Tibial artery (tissue), 4 donors: ENCODE data around the gene ABLIM2.

Experiments used
- DNase-seq, 2 donors: peaks; one replicate each; pipeline ENCODE4 v3.0.0-alpha.2; 2019
- H3K27ac ChIP-seq, 2 donors: fragments of 200-600 bp; sonication (generic) in 1 of 2; 1 replicate in 1 of 2; 2 replicates in 1 of 2; pipeline ENCODE4 v1.5.1; 2018 to 2019; ENCODE audit warnings: mild to moderate bottlenecking in 1 of 2
- H3K27me3 ChIP-seq, 2 donors: fragments of 200-600 bp; sonication (generic) in 1 of 2; one replicate each; pipeline versions ENCODE4 v1.5.1 to v1.6.0; 2016 to 2019
- H3K36me3 ChIP-seq, 3 donors: fragments of 200-600 bp; sonication (generic) in 2 of 3; one replicate each; pipeline ENCODE4 v1.5.1; 2016 to 2019; ENCODE audit warnings: mild to moderate bottlenecking in 2 of 3
- H3K4me1 ChIP-seq, 4 donors: fragments of 200-600 bp; sonication (generic) in 2 of 4; 1 replicate in 3 of 4; 2 replicates in 1 of 4; pipeline ENCODE4 v1.5.1; 2016 to 2019
- H3K4me3 ChIP-seq, 2 donors: fragments of 200-600 bp; sonication (generic) in 1 of 2; 1 replicate in 1 of 2; 2 replicates in 1 of 2; pipeline ENCODE4 v1.5.1; 2018 to 2019; ENCODE audit warnings: mild to moderate bottlenecking in 2 of 2
- H3K9me3 ChIP-seq, 3 donors: fragments of 200-600 bp; sonication (generic) in 1 of 3; one replicate each; pipeline ENCODE4 v1.5.1; 2016 to 2019
- intact Hi-C: fragments of 100-400 bp; cut with DNase I; formaldehyde crosslinking; loops from one replicate; pipeline ENCODE4 v1.15.0; 2023; ENCODE audit warnings: low total_unique reads
- TF ChIP-seq, protein P1 (sequence below), 2 experiments: fragments of 200-600 bp in 1 of 2; fragments of 450-650 bp in 1 of 2; IDR thresholded peaks; one replicate each; pipeline ENCODE4 v1.5.1; 2017 to 2019; ENCODE audit warnings: antibody characterized with exemption in 2 of 2, mild to moderate bottlenecking in 1 of 2, moderate library complexity in 1 of 2

Gene ABLIM2

DNA sequence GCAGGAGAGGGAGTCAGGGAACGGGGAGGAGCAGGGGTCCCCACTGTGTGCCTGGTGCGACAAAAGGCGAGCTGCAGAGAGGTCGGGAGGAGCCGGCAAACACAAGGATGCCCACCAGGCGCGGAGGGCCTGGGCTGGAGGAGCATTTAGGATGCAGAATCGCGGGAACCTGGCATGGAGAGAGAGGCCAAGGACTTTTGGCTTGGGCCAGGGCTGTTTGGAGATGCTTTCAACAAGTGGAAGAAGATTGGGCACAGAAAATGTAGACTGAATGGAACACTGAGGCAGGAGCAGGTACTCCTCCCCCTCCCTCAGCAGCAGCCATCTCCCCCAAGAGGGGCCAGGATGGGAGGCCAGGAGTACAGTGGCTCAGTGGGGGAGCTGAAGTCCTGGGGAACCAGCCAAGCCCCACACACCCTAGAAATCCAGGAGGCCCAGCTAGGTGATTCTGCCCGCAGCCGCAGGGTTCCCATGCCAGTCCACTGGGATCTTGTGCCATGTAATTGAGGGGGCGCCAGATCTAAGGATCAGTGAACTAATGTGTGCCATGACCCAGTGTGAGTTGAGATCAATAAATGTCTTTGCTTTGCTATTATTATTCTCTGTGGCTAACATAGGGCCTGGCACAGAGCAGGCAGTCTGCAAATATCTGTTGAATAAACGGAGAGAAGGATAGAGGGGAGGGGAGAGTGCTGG is 1.1 kb upstream of the ABLIM2 start:
- Histone ChIP-seq H3K27ac (peak overlapping the region; percentile 49 to 59), H3K36me3 (no peaks in the 10 kb centered on the region), H3K9me3 (no peaks in the 10 kb centered on the region), H3K4me1 (peaks cover 0 to 36% (median 30%) of the 10 kb centered on the region in 4 donors), H3K4me3 (peak overlapping the region; percentile 62 to 80), H3K27me3 (no peaks in the 10 kb centered on the region)
- DNase-seq = no peak
- TF ChIP-seq, protein P1, sequence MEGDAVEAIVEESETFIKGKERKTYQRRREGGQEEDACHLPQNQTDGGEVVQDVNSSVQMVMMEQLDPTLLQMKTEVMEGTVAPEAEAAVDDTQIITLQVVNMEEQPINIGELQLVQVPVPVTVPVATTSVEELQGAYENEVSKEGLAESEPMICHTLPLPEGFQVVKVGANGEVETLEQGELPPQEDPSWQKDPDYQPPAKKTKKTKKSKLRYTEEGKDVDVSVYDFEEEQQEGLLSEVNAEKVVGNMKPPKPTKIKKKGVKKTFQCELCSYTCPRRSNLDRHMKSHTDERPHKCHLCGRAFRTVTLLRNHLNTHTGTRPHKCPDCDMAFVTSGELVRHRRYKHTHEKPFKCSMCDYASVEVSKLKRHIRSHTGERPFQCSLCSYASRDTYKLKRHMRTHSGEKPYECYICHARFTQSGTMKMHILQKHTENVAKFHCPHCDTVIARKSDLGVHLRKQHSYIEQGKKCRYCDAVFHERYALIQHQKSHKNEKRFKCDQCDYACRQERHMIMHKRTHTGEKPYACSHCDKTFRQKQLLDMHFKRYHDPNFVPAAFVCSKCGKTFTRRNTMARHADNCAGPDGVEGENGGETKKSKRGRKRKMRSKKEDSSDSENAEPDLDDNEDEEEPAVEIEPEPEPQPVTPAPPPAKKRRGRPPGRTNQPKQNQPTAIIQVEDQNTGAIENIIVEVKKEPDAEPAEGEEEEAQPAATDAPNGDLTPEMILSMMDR (IDR thresholded peaks at IDR 0.05) = no peak
- intact Hi-C loops = loop anchor here (5.0 kb wide), 1 partner anchor 268 kb away; no protein-coding TSS in a partner anchor

DNA sequence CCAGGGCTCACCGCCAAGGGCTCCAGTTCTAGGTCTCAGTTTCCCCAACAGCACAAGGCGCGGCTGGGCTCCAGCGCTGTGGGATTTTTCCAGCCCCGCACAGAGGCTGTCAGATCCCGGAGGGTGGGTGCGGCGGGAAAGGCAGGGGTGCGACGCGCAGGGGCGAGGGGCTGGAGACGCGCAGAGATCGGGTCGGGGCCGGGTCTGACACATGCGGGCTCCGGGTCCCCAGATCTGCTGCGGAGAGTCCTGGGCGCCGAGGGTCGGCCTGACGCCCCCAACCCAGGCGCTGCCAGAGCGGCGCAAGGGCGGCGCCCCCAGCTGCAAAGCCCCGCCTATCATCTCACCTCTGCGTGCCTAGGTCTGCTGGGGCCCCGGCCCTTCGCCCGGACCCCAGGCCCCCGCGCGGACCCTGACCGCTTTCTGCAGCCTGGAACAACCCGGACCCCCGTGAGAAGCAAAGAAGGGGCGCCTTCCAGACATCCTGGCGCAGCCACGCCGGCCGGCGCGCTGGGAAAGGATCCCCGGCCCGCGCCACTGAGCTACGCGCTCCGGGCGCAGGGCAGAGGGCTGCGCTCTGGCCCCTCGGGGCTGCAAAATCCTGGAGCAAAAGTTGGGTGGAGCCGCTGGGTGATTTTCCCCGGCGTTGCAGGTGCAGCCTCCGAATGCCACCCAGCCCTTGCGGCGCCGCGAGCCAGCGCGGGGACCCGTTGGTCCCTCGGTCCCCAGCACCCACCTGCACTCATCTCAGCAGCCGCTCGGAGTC is 486 bp downstream of the ABLIM2 start:
- no peaks in the 10 kb centered on the region for H3K27me3 ChIP-seq
- peak overlapping the region; percentile 62 to 80 for H3K4me3 ChIP-seq
- DNase-seq = no peak
- H3K9me3 ChIP-seq = no peaks in the 10 kb centered on the region
- no peaks in the 10 kb centered on the region for H3K36me3 ChIP-seq
- intact Hi-C loops = loop anchor here (5.0 kb wide), 1 partner anchor 269 kb away; no protein-coding TSS in a partner anchor
- H3K4me1 ChIP-seq = peaks cover 0 to 36% (median 30%) of the 10 kb centered on the region in 4 donors
- TF ChIP-seq, protein P1 (IDR thresholded peaks at IDR 0.05) = peak in 1 of 2 experiments; percentile 25
- H3K27ac ChIP-seq = peak overlapping the region; percentile 21 to 26

DNA sequence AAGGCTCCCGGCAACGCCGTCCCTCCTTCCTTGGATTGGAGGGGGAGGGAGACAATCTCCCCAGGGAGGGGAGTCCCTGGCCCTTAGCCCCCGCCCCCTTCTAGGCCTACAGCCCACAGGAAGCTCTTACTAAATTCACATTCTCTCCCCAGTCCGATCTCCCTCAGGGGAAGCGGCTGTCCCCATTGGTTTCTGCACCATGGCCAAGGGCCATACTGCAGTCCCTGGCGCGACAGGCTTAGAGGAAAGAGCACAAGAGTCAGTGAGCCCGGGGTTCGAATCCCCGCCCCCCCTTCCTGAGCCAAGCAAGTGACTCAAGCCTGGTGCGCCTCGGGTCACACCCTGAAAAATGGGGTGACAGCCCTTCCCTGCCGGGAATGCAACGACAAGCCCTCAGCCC is 1.1 kb downstream of the ABLIM2 start:
- peaks cover 0 to 36% (median 30%) of the 10 kb centered on the region in 4 donors for H3K4me1 ChIP-seq
- H3K36me3 ChIP-seq = no peaks in the 10 kb centered on the region
- DNase-seq = peak; percentile 57 to 89
- peak overlapping the region; percentile 21 to 26 for H3K27ac ChIP-seq
- TF ChIP-seq, protein P1 (IDR thresholded peaks at IDR 0.05) = no peak
- H3K9me3 ChIP-seq = no peaks in the 10 kb centered on the region
- H3K4me3 ChIP-seq = peak overlapping the region; percentile 62 to 80
- no peaks in the 10 kb centered on the region for H3K27me3 ChIP-seq
- intact Hi-C loops = loop anchor here (5.0 kb wide), 1 partner anchor 270 kb away; no protein-coding TSS in a partner anchor

DNA sequence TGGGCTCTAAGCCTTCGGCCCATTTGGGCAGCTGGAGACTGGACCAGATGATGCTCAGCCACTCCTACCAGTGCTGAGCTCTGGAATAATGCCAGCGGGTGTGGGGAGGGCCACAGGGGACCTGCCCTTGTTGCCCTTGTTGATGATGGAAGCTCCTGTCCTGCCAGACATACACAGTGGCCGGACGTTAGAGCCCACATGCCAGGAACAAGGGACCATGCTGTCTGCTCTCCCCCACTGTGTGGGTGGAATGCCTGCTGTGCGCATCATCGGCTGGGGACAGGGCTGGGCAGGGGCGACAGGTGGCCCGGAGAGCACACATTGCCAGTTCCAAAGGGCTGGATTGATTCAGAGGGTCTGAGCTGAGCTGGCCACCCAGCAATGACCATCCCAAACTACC is 2.0 kb downstream of the ABLIM2 start:
- intact Hi-C loops = loop anchor here (5.0 kb wide), 1 partner anchor 271 kb away; no protein-coding TSS in a partner anchor
- no peaks in the 10 kb centered on the region for H3K36me3 ChIP-seq
- H3K27me3 ChIP-seq = no peaks in the 10 kb centered on the region
- no peak overlapping the region for H3K4me3 ChIP-seq
- H3K9me3 ChIP-seq = no peaks in the 10 kb centered on the region
- H3K27ac ChIP-seq = no peak overlapping the region
- H3K4me1 ChIP-seq = peaks cover 0 to 36% (median 30%) of the 10 kb centered on the region in 4 donors
- DNase-seq = no peak
- TF ChIP-seq, protein P1 (IDR thresholded peaks at IDR 0.05) = no peak

DNA sequence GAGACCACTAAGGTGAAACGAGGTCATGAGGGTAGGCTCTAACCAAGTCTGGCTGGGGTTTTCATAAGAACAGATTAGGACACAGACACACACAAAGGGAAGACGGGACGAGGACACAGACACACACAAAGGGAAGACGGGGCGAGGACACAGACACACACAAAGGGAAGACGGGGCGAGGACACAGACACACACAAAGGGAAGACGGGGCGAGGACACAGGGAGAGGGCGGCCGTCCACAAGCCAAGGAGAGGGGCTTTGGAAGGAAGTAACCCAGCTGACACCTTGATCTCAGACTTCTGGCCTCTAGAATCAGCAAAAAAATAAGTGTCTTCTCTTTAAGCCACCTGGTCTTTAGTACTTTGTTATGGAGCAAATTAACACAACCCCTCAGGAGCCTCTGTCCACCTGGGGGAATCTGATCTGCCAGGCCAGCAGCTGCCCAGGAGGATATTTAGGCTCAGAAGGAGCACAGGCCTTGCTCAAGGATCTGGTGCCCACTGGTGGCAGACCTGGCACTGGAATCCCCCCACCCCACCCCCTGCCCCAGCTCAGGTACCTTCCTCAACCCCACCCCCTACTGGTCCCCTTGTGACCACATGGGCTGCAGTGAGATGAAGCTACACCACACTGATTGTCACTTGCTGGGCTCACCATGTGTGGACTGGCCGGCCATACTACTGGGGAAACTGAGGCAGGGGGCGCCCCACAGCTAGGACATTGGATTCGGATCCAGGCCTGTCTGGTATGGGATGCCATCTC is 2.8 kb downstream of the ABLIM2 start:
- Histone ChIP-seq H3K4me3 (no peak overlapping the region), H3K4me1 (peaks cover 0 to 36% (median 30%) of the 10 kb centered on the region in 4 donors), H3K27ac (no peak overlapping the region), H3K27me3 (no peaks in the 10 kb centered on the region), H3K9me3 (no peaks in the 10 kb centered on the region), H3K36me3 (no peaks in the 10 kb centered on the region)
- TF ChIP-seq, protein P1 (IDR thresholded peaks at IDR 0.05) = no peak
- no peak for DNase-seq
- intact Hi-C loops = loop anchor here (5.0 kb wide), 1 partner anchor 271 kb away; no protein-coding TSS in a partner anchor
